ENCODE measurements around the gene ELP1.

- no peak for TF ChIP-seq CTCF (IDR thresholded peaks at IDR 0.05; ENCODE audit: extremely low read depth in 1 of 2, insufficient read depth in 1 of 2, low read depth in 1 of 2, low read length in 2 of 2)
- TF ChIP-seq GATA2 (IDR thresholded peaks at IDR 0.05; ENCODE audit: insufficient read depth, insufficient read length, low read depth, low read length), result no peak
- TF ChIP-seq FOS (IDR thresholded peaks at IDR 0.05; ENCODE audit: borderline replicate concordance, insufficient read depth, low read length), result no peak
- TF ChIP-seq EZH2 (IDR thresholded peaks at IDR 0.05; ENCODE audit: borderline replicate concordance, low read depth, low read length, severe bottlenecking), result no peak
- no peak for TF ChIP-seq MYC (IDR thresholded peaks at IDR 0.05; ENCODE audit: low read depth, low read length)
- no peak for TF ChIP-seq POLR2AphosphoS5 (IDR thresholded peaks at IDR 0.05; ENCODE audit: insufficient read depth, low read depth, low read length)
- TF ChIP-seq POLR2A (IDR thresholded peaks at IDR 0.05; ENCODE audit: low read depth, low read length), result no peak
- TF ChIP-seq JUN (IDR thresholded peaks at IDR 0.05; ENCODE audit: borderline replicate concordance, insufficient read depth, insufficient read length, low read depth), result no peak
Observed at GRCh38 chr9:108903420-108904103, 30.4 kb downstream of the ELP1 start.

Measured in endothelial cell of umbilical vein (primary cell).